Measurements from ENCODE around the gene USE1.

The USE1 gene

DNA sequence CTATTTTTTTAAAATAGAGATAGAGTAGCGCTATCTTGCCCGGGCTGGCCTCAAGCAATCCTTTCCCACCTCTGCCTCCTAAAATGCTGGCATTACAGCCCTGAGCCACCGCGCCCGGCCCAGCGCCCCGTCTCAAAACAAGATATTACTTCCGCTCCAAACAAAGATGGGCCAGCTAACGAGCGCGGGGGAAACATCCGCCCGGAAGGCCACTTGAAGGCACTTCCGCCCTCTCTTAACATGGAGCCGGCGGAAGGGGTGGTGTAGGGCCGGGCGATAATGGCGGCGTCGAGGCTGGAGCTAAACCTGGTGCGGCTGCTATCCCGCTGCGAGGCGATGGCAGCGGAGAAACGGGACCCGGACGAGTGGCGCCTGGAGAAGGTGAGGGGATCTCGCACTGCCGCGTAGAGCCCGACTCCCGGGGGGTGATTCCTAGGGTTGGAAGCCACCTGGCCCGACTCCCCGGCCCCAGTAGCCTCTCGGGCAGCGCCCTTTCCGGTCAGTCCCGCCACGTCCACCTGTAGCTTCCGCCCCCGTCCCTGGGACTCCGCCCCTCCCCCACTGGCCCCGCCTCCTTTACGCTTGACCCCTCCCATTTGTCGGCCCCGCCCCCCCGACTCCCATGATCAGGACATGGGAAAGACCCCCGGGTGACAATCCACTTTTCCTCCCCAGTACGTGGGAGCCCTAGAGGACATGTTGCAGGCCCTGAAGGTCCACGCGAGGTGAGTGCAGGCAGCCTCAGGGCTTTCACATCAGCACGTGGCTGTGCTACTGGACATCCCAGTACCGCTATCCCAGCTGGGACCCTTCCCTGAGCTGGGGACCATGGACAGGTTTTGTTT is at the start of gene USE1:
Gene USE1, plus strand, starts transcription at position 231 of the 845 bp plus-strand sequence. Its CDS starts 49 bp downstream, at position 280.
- peak; percentile 93 for DNase-seq (ENCODE audit: low read depth)
- peak within 1 kb of the TSS; percentile 84 for H3K4me3 ChIP-seq (ENCODE audit: low read length)

GRCh38 chr19:17165715-17166114 is 49.4 kb upstream of the USE1 start:
- DNase-seq (ENCODE audit: low read depth), result no peak
- TF ChIP-seq, protein P1, sequence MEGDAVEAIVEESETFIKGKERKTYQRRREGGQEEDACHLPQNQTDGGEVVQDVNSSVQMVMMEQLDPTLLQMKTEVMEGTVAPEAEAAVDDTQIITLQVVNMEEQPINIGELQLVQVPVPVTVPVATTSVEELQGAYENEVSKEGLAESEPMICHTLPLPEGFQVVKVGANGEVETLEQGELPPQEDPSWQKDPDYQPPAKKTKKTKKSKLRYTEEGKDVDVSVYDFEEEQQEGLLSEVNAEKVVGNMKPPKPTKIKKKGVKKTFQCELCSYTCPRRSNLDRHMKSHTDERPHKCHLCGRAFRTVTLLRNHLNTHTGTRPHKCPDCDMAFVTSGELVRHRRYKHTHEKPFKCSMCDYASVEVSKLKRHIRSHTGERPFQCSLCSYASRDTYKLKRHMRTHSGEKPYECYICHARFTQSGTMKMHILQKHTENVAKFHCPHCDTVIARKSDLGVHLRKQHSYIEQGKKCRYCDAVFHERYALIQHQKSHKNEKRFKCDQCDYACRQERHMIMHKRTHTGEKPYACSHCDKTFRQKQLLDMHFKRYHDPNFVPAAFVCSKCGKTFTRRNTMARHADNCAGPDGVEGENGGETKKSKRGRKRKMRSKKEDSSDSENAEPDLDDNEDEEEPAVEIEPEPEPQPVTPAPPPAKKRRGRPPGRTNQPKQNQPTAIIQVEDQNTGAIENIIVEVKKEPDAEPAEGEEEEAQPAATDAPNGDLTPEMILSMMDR (conservative IDR thresholded peaks at IDR 0.05; ENCODE audit: low read length), result no peak
- H3K4me3 ChIP-seq (ENCODE audit: low read length), result no peak overlapping the region

More for the DNA sequence above, at the start of gene USE1:
- TF ChIP-seq, protein P1 (conservative IDR thresholded peaks at IDR 0.05; ENCODE audit: low read length), result no peak

- TF ChIP-seq, protein P1 (conservative IDR thresholded peaks at IDR 0.05; ENCODE audit: low read length), result no peak
- no peak overlapping the region for H3K4me3 ChIP-seq (ENCODE audit: low read length)
- DNase-seq (ENCODE audit: low read depth), result no peak
Observed at GRCh38 chr19:17170538-17171297, 44.4 kb upstream of the USE1 start.

DNA sequence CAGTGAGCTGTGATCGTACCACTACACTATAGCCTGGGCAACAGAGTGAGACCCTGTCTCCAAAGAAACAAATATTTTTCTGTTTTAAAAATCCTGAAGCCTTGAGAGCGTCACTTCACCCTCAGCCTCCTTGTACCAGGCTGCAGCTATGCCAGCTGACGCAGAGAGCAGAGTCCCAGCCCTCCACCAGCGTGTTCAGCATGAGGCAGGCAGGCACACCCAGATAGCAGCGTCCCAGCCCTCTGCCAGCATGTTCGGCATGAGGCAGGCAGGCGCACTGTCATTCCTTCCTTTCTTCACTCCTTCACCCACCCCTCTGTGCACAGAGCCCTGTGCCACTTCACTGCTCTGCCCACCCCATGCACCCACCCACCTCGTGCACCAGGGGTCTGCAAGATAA is 43.3 kb upstream of the USE1 start:
- DNase-seq (ENCODE audit: low read depth), result no peak
- TF ChIP-seq, protein P1 (conservative IDR thresholded peaks at IDR 0.05; ENCODE audit: low read length), result no peak
- H3K4me3 ChIP-seq (ENCODE audit: low read length), result no peak overlapping the region

GRCh38 chr19:17172624-17173345 is 42.4 kb upstream of the USE1 start:
- no peak for DNase-seq (ENCODE audit: low read depth)
- no peak overlapping the region for H3K4me3 ChIP-seq (ENCODE audit: low read length)
- TF ChIP-seq, protein P1 (conservative IDR thresholded peaks at IDR 0.05; ENCODE audit: low read length), result no peak

DNA sequence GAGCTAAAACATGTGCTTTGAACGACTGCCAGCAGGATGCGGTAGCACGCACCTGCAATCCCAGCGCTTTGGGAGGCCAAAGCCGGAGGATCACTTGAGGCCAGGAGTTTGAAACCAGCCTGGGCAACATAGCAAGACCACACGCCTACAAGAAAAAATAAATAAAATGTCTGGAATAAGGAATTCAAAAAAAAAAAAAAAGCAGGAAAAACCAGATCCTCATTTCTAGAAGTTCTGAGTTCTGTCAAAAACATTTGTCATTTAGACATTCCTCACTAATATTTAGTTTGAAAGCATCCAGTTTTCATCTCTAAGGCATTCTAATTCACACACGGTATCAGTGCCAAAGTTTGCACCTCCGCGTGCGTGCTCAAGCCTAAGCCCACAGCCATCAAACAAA is 36.9 kb upstream of the USE1 start:
- no peak for DNase-seq (ENCODE audit: low read depth)
- H3K4me3 ChIP-seq (ENCODE audit: low read length), result no peak overlapping the region
- TF ChIP-seq, protein P1 (conservative IDR thresholded peaks at IDR 0.05; ENCODE audit: low read length), result no peak

All from AG10803 (cell line).